H1 (cell line): ENCODE data around the gene CBFB. TPM values are rescaled to one million over a fixed set of nuclear protein-coding genes. Genes with fewer than 3 reads are reported as not detected.

ENCODE experiments used
- CTCF ChIA-PET: fragments of 300-600 bp; sonication (Branson Sonifier 250); formaldehyde crosslinking; loops from one replicate; lab custom pipeline; 2021; ENCODE audit not compliant: partially characterized antibody; lab: Charles Lee
- POLR2A ChIA-PET: fragments of 300-600 bp; sonication (Branson Sonifier 250); formaldehyde crosslinking; loops from one replicate; lab custom pipeline; 2021; ENCODE audit warnings: inconsistent platforms; ENCODE audit not compliant: partially characterized antibody; lab: Charles Lee
- DNase-seq, 2 experiments: peaks; one replicate each; pipeline versions ENCODE4 v3.0.0 to v3.0.0-alpha.2; 2010 to 2022; ENCODE audit warnings: low spot score in 2 of 2, low read depth in 1 of 2, mixed read lengths in 1 of 2
- FAIRE-seq: peaks from 2 replicates; lab custom pipeline; 2011; peaks lifted over from hg19 to GRCh38; lab: Jason Lieb, UNC
- H2AFZ ChIP-seq: 2 replicates; pipeline ENCODE4 v1.8.1; 2012; ENCODE audit warnings: low read length, inconsistent platforms
- H2AK5ac ChIP-seq: 2 replicates; pipeline ENCODE4 v1.6.1; 2013; ENCODE audit warnings: low read depth, low read length
- H2BK120ac ChIP-seq: replicated peaks from 2 replicates; pipeline ENCODE3; 2013; ENCODE audit warnings: low read depth, low read length, inconsistent platforms
- H2BK12ac ChIP-seq: 2 replicates; pipeline ENCODE4 v1.6.1; 2013; ENCODE audit warnings: low read depth, low read length
- H2BK15ac ChIP-seq: 2 replicates; pipeline ENCODE4 v1.6.1; 2013; ENCODE audit warnings: low read length
- H2BK20ac ChIP-seq: 2 replicates; pipeline ENCODE4 v1.6.1; 2013; ENCODE audit warnings: low read length
- H2BK5ac ChIP-seq: 2 replicates; pipeline ENCODE4 v1.6.1; 2013; ENCODE audit warnings: low read depth, low read length
- H3K14ac ChIP-seq: 2 replicates; pipeline ENCODE4 v1.6.1; 2013; ENCODE audit warnings: inconsistent platforms; ENCODE audit not compliant: insufficient read length
- H3K18ac ChIP-seq: 2 replicates; pipeline ENCODE4 v1.6.1; 2013; ENCODE audit warnings: low read length; ENCODE audit errors: extremely low read depth
- H3K23ac ChIP-seq: 2 replicates; pipeline ENCODE4 v1.6.1; 2013; ENCODE audit warnings: inconsistent platforms; ENCODE audit not compliant: insufficient read length
- H3K23me2 ChIP-seq: 2 replicates; pipeline ENCODE4 v1.6.1; 2013; ENCODE audit warnings: low read depth, low read length
- H3K27ac ChIP-seq: 2 replicates; pipeline ENCODE4 v1.6.1; 2011; ENCODE audit warnings: low read depth, low read length, inconsistent platforms
- H3K27me3 ChIP-seq, 4 experiments: replicated peaks in 1 of 4; 1 replicate in 1 of 4; 2 replicates in 3 of 4; pipeline versions ENCODE4 v1.6.1 to v1.8.1; 2011 to 2013; ENCODE audit warnings: low read length in 3 of 4, mild to moderate bottlenecking in 3 of 4, inconsistent platforms in 2 of 4, mixed read lengths in 2 of 4, moderate library complexity in 1 of 4; ENCODE audit not compliant: control insufficient read depth in 3 of 4, insufficient read depth in 3 of 4; ENCODE audit errors: extremely low read depth in 1 of 4
- H3K36me3 ChIP-seq, 4 experiments: 2 replicates each; pipeline versions ENCODE4 v1.6.1 to v1.8.1; 2011 to 2013; ENCODE audit warnings: mild to moderate bottlenecking in 4 of 4, low read length in 3 of 4, moderate library complexity in 2 of 4, control low read depth in 1 of 4, inconsistent platforms in 1 of 4; ENCODE audit not compliant: insufficient read depth in 4 of 4, control insufficient read depth in 2 of 4
- H3K4ac ChIP-seq: replicated peaks from 2 replicates; pipeline ENCODE3; 2013; ENCODE audit warnings: low read length, low read depth, mixed read lengths, inconsistent platforms; ENCODE audit not compliant: insufficient read length
- H3K4me1 ChIP-seq, 4 experiments: replicated peaks in 1 of 4; 1 replicate in 1 of 4; 2 replicates in 3 of 4; pipeline versions ENCODE4 v1.6.1 to v1.8.1; 2011 to 2013; ENCODE audit warnings: low read length in 3 of 4, inconsistent platforms in 2 of 4, mixed read lengths in 1 of 4; ENCODE audit not compliant: insufficient read depth in 4 of 4, control insufficient read depth in 3 of 4
- H3K4me2 ChIP-seq, 2 experiments: 2 replicates each; pipeline versions ENCODE4 v1.6.1 to v1.8.1; 2011 to 2013; ENCODE audit warnings: low read depth in 2 of 2, low read length in 2 of 2, control low read depth in 1 of 2, inconsistent platforms in 1 of 2, mild to moderate bottlenecking in 1 of 2; ENCODE audit not compliant: insufficient read depth in 1 of 2
- H3K4me3 ChIP-seq, 4 experiments: fragments of 200-600, 300-600 bp in 1 of 4; sonication (generic), shearing (Covaris generic), sonication (Bioruptor Twin) in 1 of 4; 2 replicates each; pipeline versions ENCODE4 v1.5.1 to v1.8.1; 2011 to 2016; ENCODE audit warnings: low read length in 4 of 4, low read depth in 3 of 4, control low read depth in 2 of 4, inconsistent platforms in 2 of 4, mild to moderate bottlenecking in 2 of 4, mixed read lengths in 1 of 4, moderate library complexity in 1 of 4; ENCODE audit not compliant: insufficient read depth in 2 of 4; ENCODE audit errors: extremely low read depth in 1 of 4
- H3K56ac ChIP-seq: replicated peaks from 2 replicates; pipeline ENCODE3; 2013; ENCODE audit warnings: low read depth, mild to moderate bottlenecking, mixed read lengths, low read length, inconsistent platforms; ENCODE audit not compliant: insufficient read length
- H3K79me1 ChIP-seq: 2 replicates; pipeline ENCODE4 v1.6.1; 2013; ENCODE audit warnings: low read depth, low read length, control low read depth
- H3K79me2 ChIP-seq, 2 experiments: 2 replicates each; pipeline versions ENCODE4 v1.6.1 to v1.8.1; 2012 to 2013; ENCODE audit warnings: low read length in 2 of 2, mild to moderate bottlenecking in 2 of 2, inconsistent platforms in 1 of 2; ENCODE audit not compliant: insufficient read depth in 2 of 2, control insufficient read depth in 1 of 2
- H3K9ac ChIP-seq, 4 experiments: replicated peaks in 1 of 4; 1 replicate in 1 of 4; 2 replicates in 3 of 4; pipeline versions ENCODE4 v1.6.1 to v1.8.1; 2011 to 2013; ENCODE audit warnings: low read depth in 3 of 4, low read length in 3 of 4, control low read depth in 2 of 4, mild to moderate bottlenecking in 2 of 4, moderate library complexity in 2 of 4, inconsistent platforms in 1 of 4; ENCODE audit errors: extremely low read depth in 1 of 4
- H3K9me3 ChIP-seq, 2 experiments: 2 replicates each; pipeline versions ENCODE4 v1.6.1 to v1.8.1; 2012 to 2013; ENCODE audit warnings: mild to moderate bottlenecking in 2 of 2, moderate library complexity in 2 of 2, control low read depth in 1 of 2, inconsistent platforms in 1 of 2, low read depth in 1 of 2, low read length in 1 of 2, mixed read lengths in 1 of 2; ENCODE audit not compliant: insufficient read depth in 2 of 2
- H4K20me1 ChIP-seq, 2 experiments: replicated peaks in 1 of 2; 2 replicates each; pipeline versions ENCODE3 to v1.8.1; 2011 to 2013; ENCODE audit warnings: inconsistent platforms in 2 of 2, low read length in 2 of 2, mild to moderate bottlenecking in 1 of 2; ENCODE audit not compliant: insufficient read depth in 2 of 2, control insufficient read depth in 1 of 2
- H4K5ac ChIP-seq: 2 replicates; pipeline ENCODE4 v1.6.1; 2013; ENCODE audit warnings: low read length, low read depth, mixed read lengths, inconsistent platforms; ENCODE audit not compliant: insufficient read length
- H4K8ac ChIP-seq: 2 replicates; pipeline ENCODE4 v1.8.0; 2013; ENCODE audit warnings: mild to moderate bottlenecking, moderate library complexity, low read length, inconsistent platforms; ENCODE audit not compliant: insufficient read depth; ENCODE audit errors: extremely low read depth
- H4K91ac ChIP-seq: replicated peaks from 2 replicates; pipeline ENCODE3; 2013; ENCODE audit warnings: low read length, mixed read lengths, inconsistent platforms; ENCODE audit not compliant: insufficient read length
- ASH2L ChIP-seq: fragments of 200-600, 300-600 bp; sonication (generic); IDR thresholded peaks from one replicate; pipeline ENCODE4 v1.7.1; 2017; ENCODE audit warnings: low read length
- SP2 ChIP-seq: IDR thresholded peaks from 2 replicates; pipeline ENCODE4 v1.6.1; 2012; ENCODE audit warnings: mild to moderate bottlenecking, low read length, inconsistent platforms
- WGBS, 2 experiments: shearing (Covaris generic) in 1 of 2; methylation state at CpG; one replicate each; pipeline versions ENCODE4 v1.1.6 to v1.1.7; 2013 to 2015; ENCODE audit warnings: low lambda C conversion rate in 2 of 2, mixed read lengths in 2 of 2, inconsistent platforms in 1 of 2, low coverage in 1 of 2, missing lambda C conversion rate in 1 of 2; ENCODE audit not compliant: insufficient replicate concordance in 2 of 2, insufficient coverage in 1 of 2, insufficient read length in 1 of 2; ENCODE audit errors: extremely low coverage in 1 of 2, missing lambda C conversion rate in 1 of 2; 5-methylcytosine and 5-hydroxymethylcytosine counted together
- polyA plus RNA-seq, 7 experiments: library from polyadenylated mRNA; depleted of rRNA in 3 of 7; stranded (reverse) in 5 of 7; unstranded in 2 of 7; fragments of >200 nt in 5 of 7; fragments of 200-250 nt in 2 of 7; gene quantifications; 1 replicate in 5 of 7; 2 replicates in 1 of 7; 4 replicates in 1 of 7; pipeline versions ENCODE4 v1.2.1 to v1.2.3, GENCODE V29; 2011 to 2013; ENCODE audit warnings: missing spikeins in 2 of 7, mixed read lengths in 2 of 7
- total RNA-seq: library from RNA; stranded (reverse); fragmentation: NEBNext Ultra II Directional; extraction: Animal tissue kit (Norgen Biotek cat#: 25700); gene quantifications from 2 replicates; pipeline ENCODE4 v1.2.1, GENCODE V29; 2021

The CBFB gene
- total and polyA plus RNA-seq, 2 of the 8 experiments (the other 6 are each of a cell fraction or from before 2014, with no cell fraction given), result 11.5 to 31.6 TPM

- Histone ChIP-seq H3K14ac (no peak overlapping the region), H3K36me3 (no peaks in the 10 kb centered on the region), H3K79me1 (no peaks in the 10 kb centered on the region; the same call in 1 of the 2 replicates), H3K56ac (no peak overlapping the region), H3K23me2 (peaks cover 5% of the 10 kb centered on the region; the same call in 1 of the 2 replicates), H2BK120ac (no peak overlapping the region), H3K27ac (no peak overlapping the region), H3K4me1 (peaks cover 0 to 4% (median 1%) of the 10 kb centered on the region in 4 experiments; a peak in 2 of 7 replicates), H2AK5ac (no peak overlapping the region), H3K9me3 (no peaks in the 10 kb centered on the region; a peak in 1 of 4 replicates), H2BK5ac (no peak overlapping the region), H4K5ac (peak overlapping the region; percentile 89), H3K79me2 (peaks cover 0 to 26% of the 10 kb centered on the region in 2 experiments; a peak in 2 of 4 replicates), H4K8ac (peak overlapping the region; percentile 96), H3K4ac (peak overlapping the region; percentile 27), H3K4me3 (peak overlapping the region; percentile 54 to 71 (median 63)), H3K27me3 (peaks cover 0 to 7% (median 3%) of the 10 kb centered on the region in 4 experiments; a peak in 2 of 7 replicates), H3K23ac (no peak overlapping the region), H2BK20ac (no peak overlapping the region), H2BK12ac (no peak overlapping the region), H2BK15ac (peak overlapping the region; percentile 10; the same call in 1 of the 2 replicates), H4K20me1 (peaks cover 0 to 3% of the 10 kb centered on the region in 2 experiments), H4K91ac (peak overlapping the region; percentile 92), H3K18ac (peak overlapping the region; percentile 78; the same call in 1 of the 2 replicates), H3K4me2 (peak overlapping the region; percentile 75 to 95), H2AFZ (peak overlapping the region; percentile 99), H3K9ac (peak overlapping the region in 3 of 4 experiments; percentile 49 to 77 (median 52); a peak in 5 of 7 replicates)
- FAIRE-seq, result no peak
- DNase-seq, result no peak
- ChIA-PET CTCF (interaction anchor here (0.6 to 3.2 kb wide), 9 partner anchors 10 to 127 kb away, joined by 3 to 36 read pairs (median 3); partner anchors contain the start of gene B3GNT9), POLR2A (interaction anchor here (0.6 to 1.5 kb wide), 2 partner anchors 9 to 460 kb away, joined by 3 read pairs; no protein-coding TSS in a partner anchor)
- TF ChIP-seq SP2 (no peak), ASH2L (no peak)
- WGBS, 2 experiments, result 47% methylated on average over 10 of the region's 10 CpGs; no CpG with 5 or more reads in 1 of the 2 experiments
Observed at GRCh38 chr16:67028167-67028695, 718 bp upstream of the CBFB start.
